ENCODE measurements around the gene CCL17.
"Not testable (repeated sequence)": the region's sequence is repeated elsewhere in the genome, so short reads cannot be mapped to it uniquely, and the experiment has no call there.

Gene CCL17

GRCh38 chr16:57435838-57436237, 31.3 kb downstream of the CCL17 start:
- DNase-seq: no peak

GRCh38 chr16:57439947-57440346, 35.4 kb downstream of the CCL17 start:
- not testable (repeated sequence) for DNase-seq

- not testable (repeated sequence) for DNase-seq
Observed at GRCh38 chr16:57440551-57440950, 36.0 kb downstream of the CCL17 start.

GRCh38 chr16:57444711-57445110, 40.1 kb downstream of the CCL17 start:
- DNase-seq: no peak

GRCh38 chr16:57445510-57445909, 40.9 kb downstream of the CCL17 start:
- no peak for DNase-seq

- DNase-seq: peak; percentile 84
Observed at GRCh38 chr16:57446531-57447185, 42.1 kb downstream of the CCL17 start.

GRCh38 chr16:57447186-57447962, 42.8 kb downstream of the CCL17 start, which contains the start of the genes CIAPIN1 and COQ9:
TSS of gene CIAPIN1 (minus strand) at chr16:57447385. CDS start at chr16:57440928, 6,457 bp downstream.
TSS of gene COQ9 (plus strand) at chr16:57447479. CDS start at chr16:57447506, 27 bp downstream.
- DNase-seq: peak; percentile 97

GRCh38 chr16:57452021-57452420, 47.5 kb downstream of the CCL17 start:
- no peak for DNase-seq

GRCh38 chr16:57462209-57462977, 57.8 kb downstream of the CCL17 start, which contains the start of gene POLR2C:
TSS of gene POLR2C (plus strand) at chr16:57462679. CDS start at chr16:57462725, 46 bp downstream.
- DNase-seq: peak; percentile 93

- DNase-seq: no peak
Observed at GRCh38 chr16:57462978-57463362, 58.4 kb downstream of the CCL17 start.

GRCh38 chr16:57464523-57464922, 60.0 kb downstream of the CCL17 start:
- DNase-seq: no peak
